Stimulated activated CD8-positive, alpha-beta memory T cell treated with anti-CD3 and anti-CD28 coated beads, Interleukin-15, amount 100 ng/mL, for 24 hours (primary cell): ENCODE results near the gene GNAI2.

Source experiments
- DNase-seq: peaks from one replicate; pipeline ENCODE4 v3.0.0-alpha.2; 2020; ENCODE audit warnings: low read depth

The GNAI2 gene

DNA sequence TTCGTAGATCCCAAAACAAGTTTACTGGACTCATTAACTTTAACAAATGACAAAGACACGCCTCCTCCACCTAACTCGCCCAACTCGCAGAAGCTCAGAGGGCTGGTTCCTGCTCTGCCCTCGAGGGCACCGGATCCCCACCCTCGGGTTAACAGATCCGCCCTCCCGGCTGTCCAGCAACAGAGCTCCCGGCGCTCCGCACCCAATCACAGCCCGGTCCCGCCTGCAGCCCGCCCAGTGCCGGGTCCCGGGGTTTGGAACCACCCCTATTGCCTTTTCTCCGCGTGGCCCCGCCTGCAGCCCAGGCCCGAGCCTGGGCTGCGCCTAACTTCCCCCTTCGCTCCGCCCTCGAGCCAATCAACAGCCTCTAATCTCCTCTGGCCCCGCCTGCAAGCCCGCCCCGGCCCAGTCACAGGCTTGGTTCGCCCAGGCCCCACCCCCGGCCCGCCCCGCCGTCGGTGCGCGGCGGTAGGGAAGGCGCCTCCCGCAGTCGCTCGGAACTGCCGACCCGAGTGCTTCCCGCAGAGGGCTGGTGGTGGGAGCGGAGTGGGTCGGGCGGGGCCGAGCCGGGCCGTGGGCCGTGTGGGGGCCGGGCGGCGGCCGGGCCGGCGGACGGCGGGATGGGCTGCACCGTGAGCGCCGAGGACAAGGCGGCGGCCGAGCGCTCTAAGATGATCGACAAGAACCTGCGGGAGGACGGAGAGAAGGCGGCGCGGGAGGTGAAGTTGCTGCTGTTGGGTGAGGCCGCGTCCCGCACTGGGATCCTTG is at the start of gene GNAI2:
GNAI2 (plus strand) TSS at position 489 of the 768 bp plus-strand sequence; CDS start at position 621, 132 bp downstream.
- peak; percentile 84 for DNase-seq

- no peak for DNase-seq
These were observed 48.3 kb upstream of the GNAI2 start for GRCh38 chr3:50187750-50188149.

GRCh38 chr3:50189274-50189673 is 46.7 kb upstream of the GNAI2 start:
- DNase-seq = no peak

GRCh38 chr3:50189989-50190388 is 46.0 kb upstream of the GNAI2 start:
- no peak for DNase-seq

- DNase-seq = no peak
These were observed 44.9 kb upstream of the GNAI2 start, which contains the start of gene GNAT1 for GRCh38 chr3:50190936-50191660. Gene GNAT1, plus strand, starts transcription at chr3:50191610. Its CDS starts 116 bp downstream, at chr3:50191726.

GRCh38 chr3:50192124-50192523 is 43.9 kb upstream of the GNAI2 start:
- DNase-seq = no peak

DNA sequence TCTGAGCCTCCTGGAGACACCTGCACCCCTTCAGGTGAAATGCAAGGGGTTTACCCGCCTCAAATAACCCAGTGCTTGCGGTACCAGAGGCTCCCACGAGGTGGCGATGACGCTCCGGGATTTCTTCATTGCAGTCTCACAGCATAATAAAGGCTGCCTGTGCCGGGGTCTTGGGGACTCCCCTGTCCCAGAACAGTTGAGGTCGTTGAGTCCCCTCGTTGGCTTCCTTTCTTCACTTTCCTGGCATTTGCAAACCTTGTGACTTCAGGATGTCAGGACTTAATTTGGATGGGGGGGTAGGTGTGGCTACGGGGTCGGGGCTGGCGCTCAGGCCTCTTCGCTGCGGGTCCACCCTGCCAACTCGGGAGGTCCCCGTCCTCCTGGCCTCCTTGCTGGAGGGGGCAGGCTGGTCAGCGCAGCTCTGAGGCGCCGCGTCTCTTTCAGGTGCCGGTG is 43.3 kb upstream of the GNAI2 start:
- peak; percentile 73 for DNase-seq

DNA sequence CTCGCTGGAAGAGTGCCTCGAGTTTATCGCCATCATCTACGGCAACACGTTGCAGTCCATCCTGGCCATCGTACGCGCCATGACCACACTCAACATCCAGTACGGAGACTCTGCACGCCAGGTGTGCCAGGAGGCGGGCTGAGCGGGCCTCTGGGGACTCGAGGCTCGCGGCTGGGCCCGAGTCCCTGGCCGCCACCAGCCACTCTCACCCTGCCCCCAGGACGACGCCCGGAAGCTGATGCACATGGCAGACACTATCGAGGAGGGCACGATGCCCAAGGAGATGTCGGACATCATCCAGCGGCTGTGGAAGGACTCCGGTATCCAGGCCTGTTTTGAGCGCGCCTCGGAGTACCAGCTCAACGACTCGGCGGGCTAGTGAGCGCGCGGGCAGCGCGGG is 42.7 kb upstream of the GNAI2 start:
- no peak for DNase-seq

DNA sequence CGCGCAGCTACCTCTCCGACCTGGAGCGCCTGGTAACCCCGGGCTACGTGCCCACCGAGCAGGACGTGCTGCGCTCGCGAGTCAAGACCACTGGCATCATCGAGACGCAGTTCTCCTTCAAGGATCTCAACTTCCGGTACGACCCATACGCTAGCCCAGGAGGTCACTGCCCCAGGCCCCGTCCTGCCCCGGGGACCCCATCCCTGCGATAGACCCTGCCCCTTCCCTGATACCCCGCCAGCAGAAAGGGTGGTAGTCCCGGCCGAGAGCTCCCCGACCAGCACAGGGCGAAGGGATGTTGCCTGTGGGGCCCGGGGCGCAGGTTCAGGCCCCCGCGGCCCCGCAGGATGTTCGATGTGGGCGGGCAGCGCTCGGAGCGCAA is 42.3 kb upstream of the GNAI2 start:
- DNase-seq = no peak

GRCh38 chr3:50194128-50194902 is 41.7 kb upstream of the GNAI2 start:
- DNase-seq = peak; percentile 44

DNA sequence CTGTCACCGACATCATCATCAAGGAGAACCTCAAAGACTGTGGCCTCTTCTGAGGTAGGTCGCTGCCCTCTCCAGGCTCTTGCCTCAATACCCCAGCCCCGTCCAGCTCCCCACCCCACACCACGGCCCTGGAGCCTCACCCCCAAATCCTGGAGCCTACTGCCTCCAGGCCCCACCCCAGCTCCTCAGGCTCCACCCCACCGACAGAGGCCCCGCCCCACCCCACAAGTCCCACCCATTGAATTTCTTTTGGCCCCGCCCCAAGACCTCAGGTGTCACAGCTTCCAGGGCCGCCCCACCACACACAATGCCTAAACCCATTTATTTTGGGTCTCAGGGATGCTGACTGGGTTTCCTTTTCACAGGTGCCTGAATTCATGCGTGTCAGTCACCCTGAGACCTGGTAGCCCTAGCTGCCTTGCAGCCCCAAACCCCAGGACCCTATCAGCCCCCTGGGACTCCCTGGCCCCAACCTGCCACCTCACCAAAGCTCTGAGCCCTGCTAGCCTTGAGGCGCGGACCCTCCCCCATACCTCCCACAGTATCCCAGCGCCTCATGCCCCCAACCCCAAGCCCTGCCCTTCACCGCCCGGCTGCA is 41.0 kb upstream of the GNAI2 start:
- no peak for DNase-seq

- DNase-seq = no peak
These were observed 40.3 kb upstream of the GNAI2 start for GRCh38 chr3:50195501-50196252.

DNA sequence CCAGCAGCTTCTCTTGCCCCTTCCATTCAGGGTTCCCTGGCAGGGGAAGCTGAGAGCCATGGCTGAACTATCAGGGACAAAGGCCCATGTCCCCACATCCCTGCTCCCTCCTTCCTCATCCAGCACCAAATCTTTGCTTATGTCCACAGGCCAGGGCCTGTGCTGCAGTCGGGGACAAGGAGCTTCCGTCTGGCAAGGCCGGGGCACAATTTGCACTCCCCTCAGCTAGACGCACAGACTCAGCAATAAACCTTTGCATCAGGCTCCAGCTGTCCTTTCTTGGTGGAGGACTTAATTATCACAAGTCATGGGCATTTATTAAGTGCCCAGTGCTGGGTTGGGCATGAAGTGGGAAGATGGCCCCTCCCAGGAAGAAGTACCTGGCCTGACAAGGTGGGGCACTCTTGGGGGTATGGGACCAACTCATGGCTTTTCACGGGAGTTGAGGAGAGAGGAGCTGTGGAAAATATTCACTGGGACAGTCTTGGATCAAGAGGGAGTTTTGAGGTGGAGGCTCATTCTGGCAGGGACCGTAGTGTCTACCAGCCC is 39.7 kb upstream of the GNAI2 start:
- no peak for DNase-seq

DNA sequence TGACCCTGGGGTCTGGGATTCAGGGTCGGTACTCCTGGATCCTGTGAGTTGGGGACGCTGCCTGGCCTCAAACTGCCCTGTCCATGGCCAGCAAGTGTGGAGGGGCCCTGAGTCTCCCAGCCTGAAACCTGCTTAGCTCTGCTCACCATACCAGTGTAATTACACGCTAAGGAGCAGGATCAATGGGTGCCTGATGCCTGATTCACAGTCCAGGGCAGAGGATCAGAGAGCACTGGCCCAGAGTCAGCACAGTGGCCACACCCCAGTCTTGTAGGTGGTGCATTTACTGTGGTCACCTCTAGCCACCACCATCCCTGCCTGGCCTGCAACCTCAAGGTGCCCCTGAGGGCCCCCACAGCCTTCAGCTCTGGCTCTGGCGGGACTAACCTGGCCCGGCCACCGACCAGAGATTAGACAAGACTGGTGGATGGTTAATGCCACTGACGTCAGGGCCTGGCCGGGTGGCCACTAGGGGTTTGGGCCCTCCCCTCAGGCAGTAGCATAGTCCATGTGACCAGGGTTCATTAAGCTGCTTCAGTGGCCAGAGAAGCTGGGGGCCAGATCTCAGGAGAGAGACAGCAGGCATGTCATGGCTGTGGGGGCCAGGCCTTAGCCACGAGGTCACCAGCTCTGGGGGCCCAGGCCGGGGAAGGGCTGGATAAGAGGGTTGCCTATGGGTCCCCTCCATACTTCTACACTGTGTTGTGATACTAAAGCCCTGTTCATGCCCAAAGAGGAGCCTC is 34.3 kb upstream of the GNAI2 start:
- DNase-seq = no peak

- no peak for DNase-seq
These were observed 33.5 kb upstream of the GNAI2 start for GRCh38 chr3:50202353-50203112.

DNA sequence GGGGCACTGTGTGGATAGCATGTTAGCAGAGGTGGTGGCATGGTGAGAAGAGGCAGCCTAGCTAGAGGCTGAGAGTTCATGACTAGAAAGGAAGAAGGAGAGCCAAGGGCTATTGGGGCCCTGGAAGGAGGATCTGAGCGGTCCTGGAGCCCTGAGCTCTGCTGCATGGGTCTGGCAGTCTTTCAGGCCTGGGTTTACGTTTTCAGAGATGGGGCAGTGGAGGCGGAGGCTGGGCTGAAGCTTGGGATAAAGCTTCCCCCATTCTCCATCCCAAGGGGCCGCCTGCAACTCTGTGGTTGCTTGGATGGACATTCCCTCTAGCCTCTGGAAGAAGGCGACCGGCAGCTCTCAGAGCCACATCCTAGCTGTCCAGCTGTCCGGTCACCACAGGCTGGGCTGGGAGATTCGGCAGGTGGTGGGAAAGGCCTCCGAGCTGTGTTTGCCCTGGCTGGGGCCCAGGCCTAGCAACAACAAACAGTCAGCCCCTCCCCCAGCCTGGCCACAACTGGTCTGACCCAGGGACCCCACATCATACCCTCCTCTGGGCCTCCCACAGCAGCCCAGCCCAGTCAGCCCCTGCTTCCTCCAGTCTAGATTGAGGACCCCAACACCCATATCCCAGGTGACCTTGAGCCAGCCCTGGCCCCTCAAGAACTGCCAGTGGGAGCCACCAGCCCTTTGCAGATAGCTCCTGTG is 32.7 kb upstream of the GNAI2 start:
- no peak for DNase-seq

DNA sequence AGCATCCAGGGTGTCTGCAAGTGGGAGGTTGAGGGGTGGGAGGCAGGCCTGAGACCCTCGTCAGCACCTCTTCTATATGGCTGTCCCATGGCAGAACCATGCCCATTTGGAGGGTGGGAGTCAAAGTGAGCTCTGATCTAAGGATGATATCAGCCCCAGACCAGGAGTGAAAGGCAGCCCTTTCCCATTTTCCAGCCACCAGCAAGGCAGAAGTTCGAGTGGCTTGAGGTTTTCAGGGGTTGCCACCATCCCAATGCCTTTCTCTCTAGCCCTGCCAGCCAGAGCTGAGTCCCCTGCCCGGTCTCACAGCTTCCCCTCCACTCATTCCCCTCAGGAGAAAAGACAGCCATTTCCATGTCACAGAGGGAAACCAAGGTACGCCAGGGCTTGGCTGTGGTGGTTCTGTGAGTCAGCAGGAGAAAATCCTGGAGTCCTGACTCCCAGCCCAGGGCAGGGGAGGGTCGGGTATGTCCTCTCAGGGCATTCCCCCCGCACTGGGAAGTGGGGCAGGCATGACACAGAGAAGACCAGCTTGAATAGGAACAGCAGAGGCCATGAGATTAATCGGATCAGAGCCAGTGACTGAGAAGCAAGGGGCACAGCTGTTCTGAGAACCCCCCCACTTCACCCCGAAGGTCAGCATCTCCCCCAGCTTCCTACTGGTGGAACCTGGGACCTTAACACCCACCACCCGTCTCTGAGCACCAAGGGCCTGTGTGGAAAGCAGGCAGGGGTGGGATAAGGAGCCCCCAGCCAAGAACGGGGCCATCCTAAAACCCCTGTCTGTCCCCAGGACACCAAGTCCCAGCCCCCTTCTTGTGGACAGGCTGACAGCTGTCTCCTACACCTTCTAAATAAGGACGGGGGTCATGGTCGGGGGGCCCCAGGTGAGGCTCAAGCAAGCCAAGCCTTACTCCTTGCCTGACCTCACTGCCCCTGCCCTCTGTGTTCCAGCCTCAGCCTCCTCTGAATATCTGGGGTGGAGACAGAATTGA is 31.9 kb upstream of the GNAI2 start:
- no peak for DNase-seq
